A204.1 (cell line): ENCODE data around the gene COQ2.

Source experiments
- FAIRE-seq: peaks from 2 replicates; lab custom pipeline; 2012; peaks lifted over from hg19 to GRCh38; lab: Jason Lieb, UNC

Gene COQ2

DNA sequence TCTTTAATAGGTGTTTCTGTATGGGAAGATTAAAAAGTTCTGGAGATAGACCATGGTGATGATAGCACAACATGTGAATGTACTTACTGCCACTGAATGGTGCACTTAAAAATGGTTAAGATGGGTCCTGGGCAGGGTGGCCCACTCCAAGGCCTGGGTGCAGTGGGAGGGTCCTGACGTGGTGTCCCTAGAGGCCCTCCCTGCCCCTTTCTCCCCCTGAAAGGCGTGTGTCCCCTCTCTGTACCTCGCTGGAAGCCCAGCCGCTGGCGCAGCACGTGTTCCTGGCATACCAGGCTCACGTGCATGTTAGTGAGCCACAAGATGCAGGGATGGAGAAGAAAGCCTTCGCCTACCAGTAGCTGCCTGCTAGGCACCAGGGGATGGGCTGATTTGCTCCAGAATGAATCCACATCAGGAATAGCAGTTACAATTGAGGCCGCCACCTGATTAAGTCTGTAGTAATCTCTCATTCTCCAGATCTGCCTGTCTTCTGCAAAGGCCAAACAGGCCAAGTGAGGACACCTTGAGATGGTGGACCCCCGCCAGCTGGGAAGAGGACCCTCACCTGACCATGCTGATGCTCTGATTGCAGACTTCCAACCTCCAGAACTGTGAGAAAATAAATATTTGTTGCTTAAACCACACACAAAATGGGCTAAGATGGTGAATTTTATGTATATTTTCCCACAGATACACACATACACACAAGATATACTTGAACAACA is 67.5 kb downstream of the COQ2 start:
- no peak for FAIRE-seq

DNA sequence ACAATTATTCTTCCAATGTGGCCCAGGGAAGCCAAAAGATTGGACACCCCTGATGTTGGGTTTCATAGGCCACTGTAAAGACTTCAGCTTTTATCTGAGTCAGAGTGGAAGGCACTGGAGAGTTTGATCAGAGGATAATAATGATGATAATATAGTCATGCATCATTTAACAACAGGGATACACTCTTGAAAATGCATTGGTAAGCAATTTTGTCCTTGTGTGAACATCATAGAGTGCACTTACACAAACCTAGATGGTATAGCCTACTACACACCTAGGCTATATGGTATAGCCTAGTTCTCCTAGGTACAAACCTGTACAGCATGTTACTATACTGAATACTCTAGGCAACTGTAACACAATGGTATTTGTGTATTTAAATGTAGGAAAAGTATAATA is 70.5 kb downstream of the COQ2 start:
- FAIRE-seq: no peak
